Vagina (tissue), 2 donors: ENCODE results near the gene TAX1BP3. TPM values are rescaled to one million over a fixed set of nuclear protein-coding genes. Genes with fewer than 3 reads are reported as not detected.
"Not testable (repeated sequence)": the region's sequence is repeated elsewhere in the genome, so short reads cannot be mapped to it uniquely, and the experiment has no call there.

ENCODE experiments used
- DNase-seq, 2 donors: peaks; one replicate each; pipeline ENCODE4 v3.0.0-alpha.2; 2017; ENCODE audit errors: extremely low spot score in 2 of 2
- H3K27ac ChIP-seq: fragments of 200-600 bp; sonication (generic); one replicate; pipeline ENCODE4 v1.5.1; 2019
- H3K27me3 ChIP-seq: fragments of 200-600 bp; sonication (generic); one replicate; pipeline ENCODE4 v1.5.1; 2019
- H3K36me3 ChIP-seq, 2 donors: fragments of 200-600 bp; sonication (generic); one replicate each; pipeline ENCODE4 v1.5.1; 2017 to 2019
- H3K4me1 ChIP-seq: fragments of 200-600 bp; sonication (generic); one replicate; pipeline ENCODE4 v1.5.1; 2019
- H3K4me3 ChIP-seq, 2 donors: fragments of 200-600 bp; sonication (generic); 1 replicate in 1 of 2; 2 replicates in 1 of 2; pipeline ENCODE4 v1.5.1; 2016 to 2019
- H3K9me3 ChIP-seq: fragments of 200-600 bp; sonication (generic); one replicate; pipeline ENCODE4 v1.5.1; 2019
- POLR2A ChIP-seq, 2 donors: fragments of 450-650 bp; IDR thresholded peaks; one replicate each; pipeline ENCODE4 v1.6.1; 2017; ENCODE audit warnings: antibody characterized with exemption in 2 of 2, mild to moderate bottlenecking in 2 of 2, moderate library complexity in 2 of 2
- POLR2AphosphoS5 ChIP-seq, 2 donors: sonication (generic); formaldehyde crosslinking; IDR thresholded peaks; one replicate each; pipeline ENCODE4 v1.9.0; 2017; ENCODE audit warnings: antibody characterized with exemption in 2 of 2, mild to moderate bottlenecking in 2 of 2, low read depth in 1 of 2; ENCODE audit not compliant: insufficient read depth in 1 of 2
- intact Hi-C: fragments of 100-400 bp; cut with DNase I; formaldehyde crosslinking; loops from one replicate; pipeline ENCODE4 v1.15.1; 2023
- total RNA-seq: library from RNA; depleted of rRNA; stranded (reverse); fragments of >200 nt; gene quantifications from one replicate; pipeline ENCODE4 v1.2.3, GENCODE V29; 2016
- TF ChIP-seq, protein P1 (sequence below), 3 experiments: fragments of 450-650 bp in 2 of 3; fragments of 200-600 bp in 1 of 3; sonication (generic) in 1 of 3; IDR thresholded peaks; one replicate each; pipeline ENCODE4 v1.5.1; 2017 to 2019; ENCODE audit warnings: antibody characterized with exemption in 3 of 3, mild to moderate bottlenecking in 2 of 3, moderate library complexity in 2 of 3

Gene TAX1BP3
- total RNA-seq, 1 donor from 2014 or later: 78.1 TPM

GRCh38 chr17:3708366-3708765 lies 40.0 kb upstream of the TAX1BP3 start:
- peaks cover 0 to 16% of the 10 kb centered on the region in 2 donors for H3K36me3 ChIP-seq
- H3K4me3 ChIP-seq: no peak overlapping the region
- H3K4me1 ChIP-seq: no peaks in the 10 kb centered on the region
- DNase-seq: no peak
- intact Hi-C loops: no loop called here
- H3K27me3 ChIP-seq: no peaks in the 10 kb centered on the region
- H3K27ac ChIP-seq: no peak overlapping the region
- no peaks in the 10 kb centered on the region for H3K9me3 ChIP-seq
- TF ChIP-seq POLR2AphosphoS5 (IDR thresholded peaks at IDR 0.05; ENCODE audit: insufficient read depth in 1 of 2, low read depth in 1 of 2): no peak
- TF ChIP-seq POLR2A (IDR thresholded peaks at IDR 0.05): no peak
- TF ChIP-seq, protein P1, sequence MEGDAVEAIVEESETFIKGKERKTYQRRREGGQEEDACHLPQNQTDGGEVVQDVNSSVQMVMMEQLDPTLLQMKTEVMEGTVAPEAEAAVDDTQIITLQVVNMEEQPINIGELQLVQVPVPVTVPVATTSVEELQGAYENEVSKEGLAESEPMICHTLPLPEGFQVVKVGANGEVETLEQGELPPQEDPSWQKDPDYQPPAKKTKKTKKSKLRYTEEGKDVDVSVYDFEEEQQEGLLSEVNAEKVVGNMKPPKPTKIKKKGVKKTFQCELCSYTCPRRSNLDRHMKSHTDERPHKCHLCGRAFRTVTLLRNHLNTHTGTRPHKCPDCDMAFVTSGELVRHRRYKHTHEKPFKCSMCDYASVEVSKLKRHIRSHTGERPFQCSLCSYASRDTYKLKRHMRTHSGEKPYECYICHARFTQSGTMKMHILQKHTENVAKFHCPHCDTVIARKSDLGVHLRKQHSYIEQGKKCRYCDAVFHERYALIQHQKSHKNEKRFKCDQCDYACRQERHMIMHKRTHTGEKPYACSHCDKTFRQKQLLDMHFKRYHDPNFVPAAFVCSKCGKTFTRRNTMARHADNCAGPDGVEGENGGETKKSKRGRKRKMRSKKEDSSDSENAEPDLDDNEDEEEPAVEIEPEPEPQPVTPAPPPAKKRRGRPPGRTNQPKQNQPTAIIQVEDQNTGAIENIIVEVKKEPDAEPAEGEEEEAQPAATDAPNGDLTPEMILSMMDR (IDR thresholded peaks at IDR 0.05): no peak

- H3K9me3 ChIP-seq, H3K27me3 ChIP-seq, intact Hi-C loops, H3K36me3 ChIP-seq, H3K27ac ChIP-seq, H3K4me3 ChIP-seq, H3K4me1 ChIP-seq, DNase-seq: not testable (repeated sequence)
Observed at GRCh38 chr17:3705718-3705984, 37.3 kb upstream of the TAX1BP3 start.

DNA sequence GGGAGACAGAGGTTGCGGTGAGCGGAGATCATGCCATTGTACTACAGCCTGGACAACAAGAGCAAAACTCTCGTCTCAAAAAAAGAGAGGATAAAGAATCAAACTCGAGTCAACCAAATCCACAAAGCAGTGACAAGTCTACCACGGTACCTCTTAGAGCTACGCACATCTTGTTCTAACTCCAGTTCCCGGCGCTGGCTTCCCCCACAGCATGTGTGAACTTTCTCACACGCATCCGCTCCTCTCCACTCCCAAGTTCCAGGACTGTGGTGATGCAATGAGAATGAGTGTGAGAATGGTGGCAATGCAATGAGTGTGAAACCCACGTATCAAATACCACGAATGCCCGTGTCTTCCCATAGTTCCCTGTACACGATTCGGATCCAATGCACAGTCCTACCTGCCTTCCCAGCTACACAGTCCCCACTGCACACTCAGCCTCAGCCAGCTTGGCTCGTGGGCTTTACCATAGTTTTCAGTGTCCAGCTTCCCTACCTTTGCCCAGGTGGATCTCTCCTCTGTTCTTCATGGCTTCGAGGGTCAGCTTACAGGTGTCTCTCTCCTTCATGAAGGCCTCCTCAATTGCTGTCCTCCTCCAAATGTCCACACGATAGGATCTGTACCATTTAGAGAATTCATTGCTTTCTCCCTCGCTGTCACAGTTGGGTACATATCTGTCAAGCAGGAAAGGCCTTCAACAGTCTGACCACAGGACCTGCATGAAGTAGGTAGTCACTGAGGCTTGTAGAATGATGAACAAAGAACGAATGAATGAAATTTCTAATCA lies 36.7 kb upstream of the TAX1BP3 start:
- H3K36me3 ChIP-seq: no peaks in the 10 kb centered on the region
- intact Hi-C loops: no loop called here
- no peaks in the 10 kb centered on the region for H3K9me3 ChIP-seq
- TF ChIP-seq POLR2A (IDR thresholded peaks at IDR 0.05) (no peak), POLR2AphosphoS5 (IDR thresholded peaks at IDR 0.05; ENCODE audit: insufficient read depth in 1 of 2, low read depth in 1 of 2) (no peak)
- TF ChIP-seq, protein P1 (IDR thresholded peaks at IDR 0.05): no peak
- H3K27ac ChIP-seq: no peak overlapping the region
- no peaks in the 10 kb centered on the region for H3K4me1 ChIP-seq
- H3K4me3 ChIP-seq: no peak overlapping the region
- DNase-seq: no peak
- no peaks in the 10 kb centered on the region for H3K27me3 ChIP-seq

GRCh38 chr17:3702041-3702539 lies 33.7 kb upstream of the TAX1BP3 start:
- H3K9me3 ChIP-seq, H3K4me3 ChIP-seq, H3K27ac ChIP-seq, H3K27me3 ChIP-seq, DNase-seq, H3K4me1 ChIP-seq, intact Hi-C loops, H3K36me3 ChIP-seq: not testable (repeated sequence)

GRCh38 chr17:3699951-3700350 lies 31.6 kb upstream of the TAX1BP3 start:
- H3K27ac ChIP-seq: no peak overlapping the region
- no peak overlapping the region for H3K4me3 ChIP-seq
- no peak for DNase-seq
- intact Hi-C loops: no loop called here
- H3K9me3 ChIP-seq: no peaks in the 10 kb centered on the region
- TF ChIP-seq POLR2AphosphoS5 (IDR thresholded peaks at IDR 0.05; ENCODE audit: insufficient read depth in 1 of 2, low read depth in 1 of 2) (no peak), POLR2A (IDR thresholded peaks at IDR 0.05) (no peak)
- TF ChIP-seq, protein P1 (IDR thresholded peaks at IDR 0.05): no peak
- no peaks in the 10 kb centered on the region for H3K27me3 ChIP-seq
- H3K4me1 ChIP-seq: peaks cover 15% of the 10 kb centered on the region
- H3K36me3 ChIP-seq: no peaks in the 10 kb centered on the region

GRCh38 chr17:3698139-3698538 lies 29.8 kb upstream of the TAX1BP3 start:
- Histone ChIP-seq H3K36me3 (no peaks in the 10 kb centered on the region), H3K4me3 (no peak overlapping the region), H3K27ac (no peak overlapping the region), H3K27me3 (no peaks in the 10 kb centered on the region), H3K4me1 (peaks cover 19% of the 10 kb centered on the region), H3K9me3 (no peaks in the 10 kb centered on the region)
- TF ChIP-seq POLR2AphosphoS5 (IDR thresholded peaks at IDR 0.05; ENCODE audit: insufficient read depth in 1 of 2, low read depth in 1 of 2): no peak
- no peak for TF ChIP-seq POLR2A (IDR thresholded peaks at IDR 0.05)
- TF ChIP-seq, protein P1 (IDR thresholded peaks at IDR 0.05): no peak
- no peak for DNase-seq
- intact Hi-C loops: no loop called here
